HG02938 (cell line): Measurements from ENCODE around the gene SMAGP.
"Not testable (repeated sequence)": the region's sequence is repeated elsewhere in the genome, so short reads cannot be mapped to it uniquely, and the experiment has no call there.

ENCODE experiments used
- ATAC-seq: cut with Tn5 transposase; IDR thresholded peaks from one replicate; pipeline ENCODE4 v1.9.1; 2021; ENCODE audit warnings: mild to moderate bottlenecking, moderate library complexity; ENCODE audit not compliant: unreplicated experiment

SMAGP gene, protein sequence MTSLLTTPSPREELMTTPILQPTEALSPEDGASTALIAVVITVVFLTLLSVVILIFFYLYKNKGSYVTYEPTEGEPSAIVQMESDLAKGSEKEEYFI

GRCh38 chr12:51270067-51270950, at the start of gene SMAGP:
Gene SMAGP (minus strand): TSS chr12:51270415. CDS start chr12:51269278, 1,137 bp downstream.
- no peak for ATAC-seq

DNA sequence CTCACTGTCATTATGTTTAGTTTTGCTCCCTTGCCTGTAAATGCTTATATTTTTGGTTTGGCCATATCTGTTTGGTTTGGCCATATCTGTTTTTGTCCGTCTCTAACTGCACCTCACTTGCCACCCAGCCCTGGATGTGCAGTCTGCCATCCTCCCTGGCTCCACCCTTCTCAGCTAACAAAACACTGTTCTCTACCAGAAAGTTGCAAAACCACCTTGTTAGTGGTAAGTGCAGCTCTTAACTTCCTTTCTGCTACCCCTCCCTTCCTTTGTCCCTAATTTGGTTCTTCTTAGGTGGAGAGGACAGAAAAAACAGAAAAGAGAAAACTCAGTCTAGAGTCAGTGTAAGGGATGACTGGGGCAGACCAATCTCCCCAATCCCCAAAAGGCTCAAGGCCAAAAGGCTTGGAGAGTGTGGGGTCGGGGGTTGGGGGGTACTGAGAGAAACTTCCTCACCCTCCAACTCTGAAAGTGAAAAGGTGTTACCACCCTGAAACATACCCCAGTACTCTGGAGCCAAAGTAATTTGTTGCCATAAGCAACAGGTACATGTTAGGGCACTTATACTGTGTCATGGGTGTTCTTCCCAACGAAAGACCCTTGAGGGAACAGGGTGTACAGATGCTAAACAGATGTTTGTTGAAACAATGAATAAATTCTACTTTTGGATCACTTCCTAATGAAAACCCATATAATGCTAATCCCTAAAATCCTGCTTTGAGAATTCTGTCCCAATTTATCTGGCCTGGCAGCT, 48.8 kb upstream of the SMAGP start:
- ATAC-seq, result no peak

DNA sequence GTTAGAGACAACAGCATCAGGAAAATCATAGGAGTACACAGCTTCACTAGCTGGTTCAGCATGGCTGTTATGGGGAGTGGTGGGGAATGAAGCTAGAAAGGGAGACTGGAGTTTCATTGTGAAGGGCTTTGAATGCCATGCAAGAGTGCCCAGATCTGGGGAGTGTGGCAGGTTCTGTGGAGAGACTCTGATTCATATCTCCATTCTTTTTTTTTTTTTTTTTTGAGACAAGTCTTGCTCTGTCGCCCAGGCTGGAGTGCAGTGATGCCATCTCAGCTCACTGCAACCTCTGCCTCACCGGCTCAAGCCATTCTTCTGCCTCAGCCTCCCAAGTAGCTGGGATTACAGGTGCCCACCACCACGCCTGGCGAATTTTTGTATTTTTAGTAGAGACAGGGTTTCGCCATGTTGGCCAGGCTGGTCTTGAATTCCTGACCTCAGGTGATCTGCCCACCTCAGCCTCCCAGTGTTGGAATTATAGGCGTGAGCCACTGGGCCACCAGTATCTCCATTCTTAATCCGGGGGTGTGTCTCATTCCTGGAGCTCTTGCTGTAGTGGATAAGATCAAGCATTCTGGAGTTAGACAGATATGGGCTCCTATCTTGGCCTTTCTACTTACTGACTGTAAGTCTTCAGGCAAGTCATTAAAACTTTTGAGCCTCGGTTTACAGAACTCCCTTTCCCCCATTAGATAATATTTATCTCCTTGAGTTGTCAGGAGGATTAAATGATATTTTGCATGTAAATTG, 48.0 kb upstream of the SMAGP start:
- ATAC-seq, result not testable (repeated sequence)

- no peak for ATAC-seq
These were observed 41.2 kb upstream of the SMAGP start for GRCh38 chr12:51311389-51311788.

DNA sequence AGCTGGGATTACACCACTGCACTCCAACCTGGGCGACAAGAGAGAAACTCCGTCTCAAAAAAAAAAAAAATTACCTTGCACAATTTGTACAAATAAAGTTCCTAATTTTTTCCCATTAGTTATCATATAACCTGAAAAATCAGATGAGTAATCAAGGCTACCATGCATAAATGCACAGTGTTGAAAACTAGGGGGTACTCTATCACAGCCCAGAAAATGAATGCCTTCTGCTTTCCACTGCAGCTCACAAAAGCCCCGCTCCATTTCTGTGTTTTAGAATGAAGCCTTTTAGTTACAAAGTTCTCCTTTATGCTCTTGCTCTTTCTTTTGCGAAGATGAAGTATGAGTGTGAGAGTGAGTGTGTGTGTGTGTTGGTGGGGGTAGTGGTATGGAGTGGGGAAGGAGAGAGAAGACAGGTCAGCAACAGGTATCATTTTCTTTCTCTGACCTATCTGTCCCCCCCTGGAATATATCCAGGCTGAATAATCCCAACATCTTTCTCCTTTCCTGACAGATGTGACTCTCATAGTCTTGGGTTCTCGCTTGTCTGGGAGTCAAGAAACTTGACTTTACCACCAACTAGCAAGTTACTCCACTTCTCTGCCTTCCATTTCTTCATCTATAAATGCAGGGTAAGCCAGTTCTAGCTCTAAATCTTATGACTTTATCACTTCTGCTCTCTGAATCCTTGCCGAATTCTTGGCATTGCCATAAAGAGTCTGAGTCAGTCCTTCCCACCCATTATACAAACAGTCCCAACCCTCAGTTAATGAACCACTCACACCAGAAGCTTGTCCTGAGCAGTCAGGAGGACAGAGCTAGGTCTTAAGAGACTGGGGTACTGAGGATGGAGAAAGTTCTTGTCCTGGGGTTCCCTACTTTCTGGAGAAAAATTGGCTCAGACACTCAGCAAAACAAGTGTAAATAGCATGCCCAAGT, 37.7 kb upstream of the SMAGP start:
- ATAC-seq, result no peak

DNA sequence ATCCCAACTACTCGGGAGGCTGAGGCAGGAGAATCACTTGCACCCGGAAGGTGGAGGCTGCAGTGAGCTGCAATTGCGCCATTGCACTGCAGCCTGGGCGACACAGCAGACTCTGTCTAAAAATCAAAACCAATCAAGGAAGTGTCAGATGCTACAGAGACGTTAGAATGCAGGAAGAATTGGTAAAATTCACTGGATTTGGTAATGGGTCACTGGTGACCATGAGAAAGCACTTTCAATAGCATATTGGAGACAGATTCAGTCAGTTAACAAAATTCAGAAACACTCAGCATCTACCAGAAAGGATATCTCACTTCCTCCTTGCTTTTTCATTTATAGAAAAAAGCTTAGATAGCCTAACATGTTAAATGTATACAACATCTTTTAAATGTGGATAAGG, 36.3 kb upstream of the SMAGP start:
- no peak for ATAC-seq

- ATAC-seq, result not testable (repeated sequence)
These were observed 30.6 kb upstream of the SMAGP start for GRCh38 chr12:51300768-51301167.

DNA sequence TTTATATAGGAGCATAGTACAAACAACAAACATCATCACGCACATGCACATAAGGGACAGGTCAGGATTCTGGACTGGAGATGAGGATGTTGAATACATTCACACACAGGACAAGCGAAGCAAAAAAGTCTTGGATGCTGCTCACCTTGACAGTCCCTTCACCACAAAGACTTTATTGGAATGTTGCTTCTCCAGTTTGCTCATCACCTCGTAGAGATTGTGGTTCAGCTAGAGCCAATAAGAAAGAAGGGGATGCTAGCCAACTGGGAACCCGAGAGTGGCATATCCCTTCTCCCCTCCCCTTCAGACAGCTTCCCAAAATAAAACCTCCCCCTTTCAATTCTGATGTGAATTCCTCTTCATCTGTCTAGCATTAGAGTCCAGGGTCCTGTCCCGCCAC, 25.4 kb upstream of the SMAGP start:
- ATAC-seq, result no peak

- not testable (repeated sequence) for ATAC-seq
These were observed 23.9 kb upstream of the SMAGP start for GRCh38 chr12:51294097-51294496.

- no peak for ATAC-seq
These were observed 23.5 kb upstream of the SMAGP start for GRCh38 chr12:51293696-51294095.

DNA sequence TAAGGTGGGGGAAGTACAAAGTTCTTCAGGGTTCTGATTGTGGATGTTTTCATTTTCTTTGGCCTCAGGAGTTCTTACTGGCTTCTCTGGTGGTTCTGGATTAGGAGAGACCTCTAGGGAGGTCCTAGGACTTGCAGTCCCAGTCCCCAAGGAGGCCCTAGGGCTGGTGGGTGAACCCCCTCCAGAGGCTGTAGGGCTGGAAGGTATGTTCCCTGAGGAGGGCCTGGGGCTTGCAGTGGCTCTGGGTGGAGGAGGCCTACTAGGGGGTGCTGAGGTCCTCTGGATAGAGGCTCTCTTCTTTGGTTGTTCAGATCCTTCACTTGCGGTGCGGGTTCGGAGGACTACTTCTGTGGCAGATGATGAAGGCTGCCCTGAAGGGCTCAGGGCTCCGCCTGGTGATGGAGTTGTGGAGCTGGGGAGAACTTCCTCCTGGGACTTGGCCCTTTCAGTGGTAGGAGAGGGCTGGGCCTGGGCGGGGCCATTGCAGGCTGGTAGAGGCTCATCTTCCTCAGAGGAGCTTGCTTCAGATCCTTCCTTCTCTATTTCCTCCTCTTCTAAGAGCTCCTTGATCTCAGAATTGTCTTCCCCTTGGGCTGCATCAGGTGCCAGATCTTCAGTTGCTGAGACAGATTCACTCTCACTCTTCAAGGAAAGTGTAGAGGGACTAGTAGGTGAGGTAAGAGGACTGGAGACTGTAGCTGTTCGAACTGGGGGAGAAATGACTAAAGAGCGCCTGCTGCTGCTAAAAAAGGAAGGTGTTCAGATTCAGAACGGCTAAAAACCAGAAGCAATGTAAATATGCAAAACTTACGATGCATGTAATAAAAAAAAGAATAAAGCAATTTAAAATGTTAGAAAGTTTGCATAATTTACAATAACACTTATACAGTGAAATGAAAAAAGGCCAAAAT, 21.6 kb upstream of the SMAGP start:
- ATAC-seq, result not testable (repeated sequence)

DNA sequence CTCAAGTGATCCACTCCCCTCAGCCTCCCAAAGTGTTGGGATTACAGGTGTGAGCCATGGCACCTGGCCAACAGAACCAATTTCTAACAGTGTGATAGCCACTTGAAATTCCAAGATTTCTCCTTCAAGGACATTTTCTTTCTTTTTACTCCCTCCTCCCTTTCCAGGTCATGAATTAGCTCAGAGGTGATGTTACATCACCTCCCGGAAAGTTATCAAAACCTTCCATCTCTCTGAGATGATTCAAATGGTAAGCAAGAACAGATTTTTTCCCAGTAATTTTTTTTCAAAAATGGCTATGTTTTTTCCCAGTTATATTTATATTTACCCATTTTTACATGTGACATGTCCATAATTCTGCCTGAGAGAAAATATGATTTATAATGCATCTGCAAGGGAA, 15.6 kb upstream of the SMAGP start:
- ATAC-seq, result no peak

GRCh38 chr12:51281202-51281924, 11.1 kb upstream of the SMAGP start:
- ATAC-seq, result no peak

DNA sequence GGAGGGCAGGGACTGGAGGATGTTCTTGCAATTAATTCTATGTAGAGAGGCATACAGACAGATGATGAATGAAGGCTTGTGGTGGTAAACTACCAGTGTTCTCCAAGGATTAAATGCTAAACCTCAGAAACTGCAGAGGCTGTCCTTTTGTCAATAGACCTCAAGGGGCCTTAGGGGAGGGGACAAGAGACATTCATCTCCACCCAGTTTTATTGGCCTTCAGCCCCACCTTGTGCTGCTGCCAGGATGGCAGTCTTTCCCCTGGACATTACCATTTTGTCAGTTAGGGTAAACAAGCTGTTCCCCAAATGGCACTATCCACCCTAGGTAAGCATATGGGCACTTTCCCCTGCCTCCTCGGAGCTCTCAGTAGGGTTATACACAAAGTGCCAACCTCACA, 4.9 kb upstream of the SMAGP start:
- ATAC-seq, result no peak

- ATAC-seq, result not testable (repeated sequence)
These were observed 2.6 kb upstream of the SMAGP start for GRCh38 chr12:51272810-51273209.

- ATAC-seq, result no peak
These were observed 820 bp upstream of the SMAGP start for GRCh38 chr12:51270951-51271518.

- ATAC-seq, result no peak
These were observed 795 bp downstream of the SMAGP start for GRCh38 chr12:51269174-51270066.
